ENCODE data around the gene CAMLG. TPM values are rescaled to one million over a fixed set of nuclear protein-coding genes. Genes with fewer than 3 reads are reported as not detected.
"Not testable (repeated sequence)": the region's sequence is repeated elsewhere in the genome, so short reads cannot be mapped to it uniquely, and the experiment has no call there.

Gene CAMLG
- 24.7 and 32.3 TPM in 2 replicates for total RNA-seq (2014; rRNA removed; shearing (Covaris generic))

- peak; percentile 100 for DNase-seq (ENCODE audit: low read depth)
These were observed at the start of gene CAMLG for GRCh38 chr5:134738133-134738962. CAMLG (plus strand) TSS chr5:134738548; CDS start chr5:134738621, 73 bp downstream.

- not testable (repeated sequence) for DNase-seq (ENCODE audit: low read depth)
These were observed 48.2 kb upstream of the CAMLG start for GRCh38 chr5:134690144-134690543.

- DNase-seq (ENCODE audit: low read depth) = no peak
These were observed 45.6 kb upstream of the CAMLG start for GRCh38 chr5:134692722-134693121.

- DNase-seq (ENCODE audit: low read depth) = no peak
These were observed 30.0 kb upstream of the CAMLG start for GRCh38 chr5:134708301-134708700.

- peak; percentile 12 for DNase-seq (ENCODE audit: low read depth)
These were observed 24.2 kb upstream of the CAMLG start for GRCh38 chr5:134714120-134714519.

- DNase-seq (ENCODE audit: low read depth) = no peak
These were observed 23.8 kb upstream of the CAMLG start for GRCh38 chr5:134714541-134714940.

- not testable (repeated sequence) for DNase-seq (ENCODE audit: low read depth)
These were observed 22.9 kb upstream of the CAMLG start for GRCh38 chr5:134715466-134715865.

- DNase-seq (ENCODE audit: low read depth) = no peak
These were observed 13.5 kb upstream of the CAMLG start for GRCh38 chr5:134724872-134725271.

- DNase-seq (ENCODE audit: low read depth) = no peak
These were observed 5.5 kb upstream of the CAMLG start for GRCh38 chr5:134732819-134733218.

GRCh38 chr5:134735243-134735642 is 3.1 kb upstream of the CAMLG start:
- DNase-seq (ENCODE audit: low read depth) = no peak

GRCh38 chr5:134736173-134736812 is 2.1 kb upstream of the CAMLG start:
- DNase-seq (ENCODE audit: low read depth) = no peak

GRCh38 chr5:134738963-134739661 is 764 bp downstream of the CAMLG start:
- DNase-seq (ENCODE audit: low read depth) = peak; percentile 51

GRCh38 chr5:134741052-134741451 is 2.7 kb downstream of the CAMLG start:
- no peak for DNase-seq (ENCODE audit: low read depth)

GRCh38 chr5:134742134-134742533 is 3.8 kb downstream of the CAMLG start:
- no peak for DNase-seq (ENCODE audit: low read depth)

- no peak for DNase-seq (ENCODE audit: low read depth)
These were observed 11.1 kb downstream of the CAMLG start for GRCh38 chr5:134749415-134749814.

- no peak for DNase-seq (ENCODE audit: low read depth)
These were observed 19.8 kb downstream of the CAMLG start for GRCh38 chr5:134758176-134758503.

GRCh38 chr5:134758504-134759341 is 20.4 kb downstream of the CAMLG start, which contains the start of gene DDX46:
DDX46 (plus strand) TSS chr5:134758779; CDS start chr5:134758939, 160 bp downstream.
- DNase-seq (ENCODE audit: low read depth) = peak; percentile 98

- DNase-seq (ENCODE audit: low read depth) = not testable (repeated sequence)
These were observed 29.4 kb downstream of the CAMLG start for GRCh38 chr5:134767528-134768291.

GRCh38 chr5:134769206-134769605 is 30.9 kb downstream of the CAMLG start:
- no peak for DNase-seq (ENCODE audit: low read depth)

GRCh38 chr5:134772461-134773125 is 34.2 kb downstream of the CAMLG start:
- no peak for DNase-seq (ENCODE audit: low read depth)
